Caki2 (cell line): ENCODE measurements around the gene PIP5K1C. TPM values are rescaled to one million over a fixed set of nuclear protein-coding genes. Genes with fewer than 3 reads are reported as not detected.

Experiments
- DNase-seq: peaks from one replicate; pipeline ENCODE4 v3.0.0-alpha.2; 2015; ENCODE audit warnings: low read depth
- in situ Hi-C: cut with HindIII; loops from 2 replicates; pipeline ENCODE4 v1.10.0; 2016; ENCODE audit warnings: low sequenced_read_pairs, low pct_unique_long_range_greater_than_20kb, mixed read lengths
- total RNA-seq: library from RNA; depleted of rRNA; stranded (reverse); fragments of >200 nt; shearing (Covaris generic); gene quantifications from 2 replicates; pipeline ENCODE4 v1.2.3, GENCODE V29; 2014; ENCODE audit warnings: low replicate concordance

Gene PIP5K1C
- total RNA-seq, 1 experiment from 2014 or later: 6.4 TPM

GRCh38 chr19:3697671-3698385 lies 2.4 kb downstream of the PIP5K1C start:
- DNase-seq: no peak

GRCh38 chr19:3697094-3697493 lies 3.2 kb downstream of the PIP5K1C start:
- no peak for DNase-seq
- in situ Hi-C loops: no loop called here

More at GRCh38 chr19:3697671-3698385, 2.4 kb downstream of the PIP5K1C start:
- in situ Hi-C loops: no loop called here

GRCh38 chr19:3696660-3696995 lies 3.6 kb downstream of the PIP5K1C start:
- DNase-seq: no peak
- in situ Hi-C loops: no loop called here

- DNase-seq: no peak
- in situ Hi-C loops: no loop called here
These were observed 4.1 kb downstream of the PIP5K1C start for GRCh38 chr19:3695986-3696659.

- DNase-seq: no peak
- in situ Hi-C loops: no loop called here
These were observed 5.0 kb downstream of the PIP5K1C start for GRCh38 chr19:3695124-3695733.

- no peak for DNase-seq
- in situ Hi-C loops: no loop called here
These were observed 5.7 kb downstream of the PIP5K1C start for GRCh38 chr19:3694361-3695123.

GRCh38 chr19:3693025-3693925 lies 7.0 kb downstream of the PIP5K1C start:
- no peak for DNase-seq
- in situ Hi-C loops: no loop called here

- in situ Hi-C loops: no loop called here
These were observed 7.9 kb downstream of the PIP5K1C start for GRCh38 chr19:3692141-3693024.

GRCh38 chr19:3691726-3692125 lies 8.5 kb downstream of the PIP5K1C start:
- in situ Hi-C loops: no loop called here
- no peak for DNase-seq

More at GRCh38 chr19:3692141-3693024, 7.9 kb downstream of the PIP5K1C start:
- no peak for DNase-seq

GRCh38 chr19:3691372-3691716 lies 8.9 kb downstream of the PIP5K1C start:
- in situ Hi-C loops: no loop called here
- DNase-seq: no peak

- no peak for DNase-seq
- in situ Hi-C loops: no loop called here
These were observed 9.5 kb downstream of the PIP5K1C start for GRCh38 chr19:3690551-3691371.

GRCh38 chr19:3687774-3688706 lies 12.2 kb downstream of the PIP5K1C start:
- in situ Hi-C loops: no loop called here
- DNase-seq: no peak

- in situ Hi-C loops: no loop called here
These were observed 12.9 kb downstream of the PIP5K1C start for GRCh38 chr19:3687393-3687773.

GRCh38 chr19:3684817-3685410 lies 15.4 kb downstream of the PIP5K1C start:
- in situ Hi-C loops: no loop called here
- no peak for DNase-seq

More at GRCh38 chr19:3687393-3687773, 12.9 kb downstream of the PIP5K1C start:
- DNase-seq: no peak
